GM18502 (cell line): Measurements from ENCODE around the gene SFXN5.

ENCODE experiments used
- ATAC-seq: cut with Tn5 transposase; IDR thresholded peaks from one replicate; pipeline ENCODE4 v1.9.1; 2021; ENCODE audit warnings: mild to moderate bottlenecking; ENCODE audit not compliant: unreplicated experiment, poor library complexity

SFXN5 gene

DNA sequence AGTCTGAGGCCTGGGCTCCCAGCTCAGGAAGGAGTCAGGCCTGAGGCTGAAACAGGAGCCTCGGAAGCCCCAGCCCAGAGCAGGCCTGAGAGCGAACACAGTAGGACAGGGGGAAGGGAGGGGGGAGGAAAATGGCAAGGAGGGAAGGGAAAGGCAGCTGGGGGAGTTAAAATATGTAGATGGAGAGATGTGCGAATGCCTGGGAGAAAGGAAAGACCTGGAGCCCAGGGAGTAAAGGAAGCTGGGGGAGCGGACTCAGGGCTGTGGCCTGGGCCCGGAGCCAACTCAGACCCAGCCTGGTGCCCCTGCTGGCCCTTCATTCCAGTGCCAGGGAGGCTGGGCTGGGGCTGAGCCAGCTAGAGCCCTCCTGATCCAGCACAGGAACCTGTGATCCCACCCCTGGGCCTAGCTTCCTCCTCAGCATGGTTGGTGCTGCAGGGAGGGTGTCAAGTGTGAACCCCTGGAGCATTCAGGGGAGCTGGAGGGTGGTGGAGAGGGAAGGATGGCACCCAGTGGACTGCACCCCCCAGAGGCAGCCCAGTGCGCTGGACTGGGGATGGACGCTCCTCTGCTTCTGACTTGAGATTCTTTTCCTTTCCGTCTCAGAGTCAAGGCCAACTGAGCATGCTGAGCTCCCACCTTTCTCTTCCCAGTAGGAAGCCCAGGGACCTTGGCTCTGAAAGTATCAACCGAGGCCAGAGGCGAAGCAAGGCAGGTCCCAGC, 107.9 kb downstream of the SFXN5 start:
- ATAC-seq = no peak

GRCh38 chr2:72962911-72963310, 108.6 kb downstream of the SFXN5 start:
- ATAC-seq = no peak

GRCh38 chr2:72961853-72962468, 109.6 kb downstream of the SFXN5 start:
- ATAC-seq = no peak

- no peak for ATAC-seq
Measured at GRCh38 chr2:72961036-72961720, 110.3 kb downstream of the SFXN5 start.

- ATAC-seq = no peak
Measured at GRCh38 chr2:72959995-72960981, 111.2 kb downstream of the SFXN5 start.

DNA sequence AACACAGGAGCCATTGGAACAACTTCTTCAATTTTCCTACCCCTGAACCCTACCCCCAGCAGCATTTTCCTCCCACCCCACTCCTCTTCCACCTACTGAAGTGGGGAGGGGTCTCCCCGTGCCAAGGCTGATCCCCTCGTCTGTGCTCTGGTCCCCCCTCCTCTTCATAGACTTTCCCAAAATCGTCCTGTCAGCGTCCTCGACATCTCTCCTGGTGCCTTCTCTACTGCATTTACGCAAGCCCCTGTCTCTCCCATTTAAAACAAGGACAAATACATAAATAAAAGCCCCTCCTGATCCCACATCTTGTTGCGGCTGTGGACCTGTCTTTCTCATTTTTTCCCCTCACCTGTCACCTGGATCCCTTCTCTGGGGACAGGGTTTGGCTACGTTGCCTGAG, 112.0 kb downstream of the SFXN5 start:
- no peak for ATAC-seq

GRCh38 chr2:72958542-72959385, 112.7 kb downstream of the SFXN5 start:
- no peak for ATAC-seq

DNA sequence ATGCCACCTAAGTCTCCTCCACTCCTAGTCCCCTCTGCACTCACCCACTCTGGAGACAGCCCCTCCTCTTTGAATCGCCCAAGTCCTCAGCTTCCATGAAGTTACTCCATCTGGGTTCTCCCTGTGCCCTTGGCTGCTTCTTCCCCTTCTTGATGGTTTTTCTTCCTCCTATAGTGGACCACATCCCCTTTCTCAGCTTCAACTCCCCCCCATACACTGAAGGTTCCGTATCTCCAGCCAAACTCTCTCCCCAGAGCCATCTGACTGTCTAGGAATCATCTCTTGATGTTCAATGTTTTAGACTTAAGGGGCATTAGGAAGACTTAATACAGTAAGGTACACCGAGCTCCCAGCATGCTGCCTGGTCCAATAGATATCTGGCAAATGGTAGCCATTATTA, 114.6 kb downstream of the SFXN5 start:
- ATAC-seq = no peak

- ATAC-seq = no peak
Measured at GRCh38 chr2:72956050-72956395, 115.5 kb downstream of the SFXN5 start.

DNA sequence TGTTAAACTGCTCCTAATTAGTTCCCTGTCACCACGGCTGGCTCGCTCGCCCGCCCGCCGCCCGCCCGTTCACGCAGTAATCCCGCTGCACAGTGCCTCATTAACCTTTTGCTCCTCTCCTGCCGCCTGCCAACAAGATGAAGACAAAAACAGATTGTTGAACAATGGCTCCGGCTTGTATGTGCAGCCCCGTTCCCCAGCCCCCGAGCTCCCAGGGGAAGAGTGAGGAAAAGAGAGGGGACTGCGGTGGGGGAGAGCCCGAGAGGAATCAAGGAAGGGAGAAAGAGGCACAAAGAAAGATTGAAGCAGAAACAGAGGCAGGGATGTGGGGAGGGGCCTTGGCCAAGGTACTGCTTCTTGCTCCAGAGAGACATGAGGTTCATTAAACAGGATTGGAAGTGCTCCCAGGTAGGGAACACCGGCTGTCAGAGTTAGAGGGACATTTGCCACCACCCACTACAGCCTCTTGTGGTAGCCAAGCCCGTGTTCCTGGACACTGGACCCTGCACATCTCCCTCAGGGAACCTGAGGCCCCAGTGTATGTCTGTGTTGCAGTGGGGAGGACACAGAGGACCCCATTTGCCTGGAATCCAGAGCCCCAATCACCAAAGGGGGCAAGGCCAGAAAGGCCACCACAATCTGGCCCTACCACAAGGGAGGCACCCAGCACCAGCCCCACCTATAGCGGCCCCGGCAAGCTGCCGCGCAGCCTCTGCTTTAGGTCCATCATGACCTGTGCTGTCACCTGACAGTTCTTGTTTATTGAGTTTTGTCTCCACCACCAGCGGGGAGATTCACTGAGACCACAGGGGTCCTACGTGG, 116.1 kb downstream of the SFXN5 start:
- ATAC-seq = no peak

- ATAC-seq = no peak
Measured at GRCh38 chr2:72954376-72955227, 116.9 kb downstream of the SFXN5 start.

- no peak for ATAC-seq
Measured at GRCh38 chr2:72953976-72954375, 117.5 kb downstream of the SFXN5 start.

DNA sequence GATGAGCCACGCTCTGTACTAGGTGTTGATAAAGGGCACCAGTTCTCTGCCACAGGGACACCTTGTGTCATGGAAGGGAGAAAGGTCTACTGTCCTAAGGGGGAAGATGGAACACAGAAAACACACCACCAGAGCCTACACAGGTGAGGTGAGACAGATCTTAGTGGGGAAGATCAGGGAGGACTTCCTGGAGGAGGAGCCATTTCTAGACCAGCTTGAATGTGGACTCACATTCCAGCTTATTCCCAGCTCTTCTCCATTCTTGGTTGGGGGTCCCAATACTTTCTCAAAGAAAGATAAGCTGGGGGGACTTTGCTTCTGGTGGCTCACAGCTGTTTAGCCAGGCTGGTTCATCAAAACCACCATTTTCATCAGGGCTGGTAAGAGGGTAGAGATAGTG, 118.0 kb downstream of the SFXN5 start:
- ATAC-seq = no peak

DNA sequence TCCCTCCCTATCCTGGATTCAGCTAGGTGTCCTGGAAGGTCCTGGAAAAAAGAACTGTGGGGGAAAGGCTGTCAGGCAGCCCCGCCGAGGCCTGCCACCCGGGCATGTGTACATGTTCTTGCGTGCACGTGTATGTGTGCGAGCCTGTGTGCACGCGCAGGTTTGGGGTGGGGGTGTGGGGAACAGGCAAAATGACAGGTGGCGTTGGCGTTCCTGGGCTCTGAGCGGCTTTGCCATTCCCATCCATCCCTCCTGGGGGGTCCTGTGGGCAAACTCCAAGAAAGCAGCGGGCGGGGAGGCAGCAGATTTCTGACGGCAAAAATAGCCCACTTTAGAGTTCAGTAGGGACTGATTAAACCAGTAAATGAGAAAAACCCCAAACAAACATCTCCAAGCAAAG, 118.6 kb downstream of the SFXN5 start:
- no peak for ATAC-seq

GRCh38 chr2:72952110-72952823, 119.2 kb downstream of the SFXN5 start:
- no peak for ATAC-seq

DNA sequence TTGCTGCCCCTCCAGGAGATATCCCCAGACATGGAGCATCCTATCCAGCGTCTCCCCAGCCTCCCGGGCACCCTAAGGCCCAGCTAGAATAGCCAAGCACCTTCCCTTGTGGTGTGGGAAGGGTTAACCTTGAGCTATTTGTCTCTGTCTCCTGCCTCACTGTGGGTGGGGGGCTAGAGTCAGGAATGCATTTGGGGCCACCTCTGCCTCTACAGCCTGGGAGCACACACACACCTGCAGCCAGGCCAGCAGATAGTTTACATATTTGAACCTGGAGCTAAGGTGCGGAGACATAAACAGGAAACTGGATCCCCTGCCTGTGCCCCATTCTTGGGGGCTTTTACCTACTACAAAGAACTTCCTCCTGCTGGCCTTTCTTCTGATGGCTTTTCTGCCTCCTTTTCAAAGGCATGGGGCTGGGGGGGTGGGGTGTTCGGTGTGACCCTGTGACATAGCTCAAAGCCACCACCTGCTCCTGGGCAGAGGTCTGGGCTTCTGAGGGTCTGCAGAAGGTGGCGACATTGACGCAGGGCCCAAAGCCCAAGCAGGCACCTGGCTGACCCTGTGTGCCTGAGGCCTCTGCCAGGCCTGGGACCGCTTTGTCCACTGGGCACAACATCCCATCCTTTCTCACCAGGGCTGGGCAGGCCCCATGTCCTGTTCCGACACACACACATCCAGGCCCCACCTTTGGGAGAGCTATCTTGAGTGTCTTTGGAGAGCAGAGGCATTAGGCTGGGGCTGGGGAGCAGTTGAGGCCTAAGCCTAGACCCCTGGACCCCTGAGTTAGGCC, 120.0 kb downstream of the SFXN5 start:
- no peak for ATAC-seq
